Measurements from ENCODE around the gene SUGP2. TPM values are rescaled to one million over a fixed set of nuclear protein-coding genes. Genes with fewer than 3 reads are reported as not detected.
A peak's percentile ranks its signal among the peaks of the same experiment; 100 is the strongest.

Gene SUGP2
- total and polyA plus RNA-seq, 9 of the 15 experiments (the other 6 are each of a cell fraction or from before 2014, with no cell fraction given), result 13.1 to 101 (median 63.1) TPM

DNA sequence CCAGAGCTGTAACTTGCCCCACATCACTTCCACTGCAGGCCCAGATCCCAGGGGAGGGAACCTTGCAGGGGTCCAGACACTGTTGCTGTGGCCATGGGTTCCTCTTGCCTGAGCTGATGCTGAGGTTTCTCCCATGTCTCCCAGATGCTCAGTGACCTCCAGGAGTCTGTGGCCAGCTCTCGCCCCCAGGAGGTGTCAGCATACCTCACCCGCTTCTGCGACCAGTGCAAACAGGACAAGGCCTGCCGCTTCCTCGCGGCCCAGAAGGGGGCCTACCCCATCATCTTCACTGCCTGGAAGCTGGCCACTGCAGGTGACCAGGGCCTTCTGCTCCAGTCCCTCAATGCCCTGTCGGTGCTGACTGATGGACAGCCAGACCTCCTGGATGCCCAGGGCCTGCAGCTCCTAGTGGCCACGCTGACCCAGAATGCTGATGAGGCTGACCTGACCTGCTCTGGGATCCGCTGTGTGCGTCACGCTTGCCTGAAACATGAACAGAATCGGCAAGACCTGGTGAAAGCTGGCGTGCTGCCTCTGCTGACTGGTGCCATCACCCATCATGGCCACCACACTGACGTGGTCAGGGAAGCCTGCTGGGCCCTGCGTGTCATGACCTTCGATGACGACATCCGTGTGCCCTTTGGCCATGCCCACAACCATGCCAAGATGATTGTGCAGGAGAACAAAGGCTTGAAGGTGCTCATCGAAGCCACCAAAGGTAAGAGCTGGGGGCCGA is 18.3 kb upstream of the SUGP2 start:
- H2AFZ ChIP-seq (ENCODE audit: low read depth, low read length), result no peak overlapping the region
- ATAC-seq (peak; percentile 66), FAIRE-seq (no peak), DNase-seq (ENCODE audit: extremely low read depth in 1 of 4, low spot score in 3 of 4) (peak in 2 of 4 experiments; percentile 24 to 37)
- 87% methylated on average over 20 of the region's 20 CpGs for WGBS (ENCODE audit: insufficient coverage, low coverage, missing lambda C conversion rate)
- H3K36me3 ChIP-seq (ENCODE audit: control insufficient read depth, insufficient read depth, low read length), result peaks cover 78% of the 10 kb centered on the region
- peaks cover 4% of the 10 kb centered on the region for H3K9me1 ChIP-seq (ENCODE audit: control insufficient read depth, insufficient read depth, low read length)
- H3K9ac ChIP-seq (ENCODE audit: insufficient read depth in 1 of 2, low read depth in 2 of 2, low read length in 2 of 2), result peak overlapping the region in 1 of 2 experiments; percentile 72; a peak in 2 of 4 replicates
- ChIA-PET CTCF (ENCODE audit: low intra/inter-chr PET ratio) (interaction anchor here (1.4 kb wide), 1 partner anchor 61 kb away, joined by 6 read pairs; no protein-coding TSS in a partner anchor), POLR2A (interaction anchor here (0.6 to 2.7 kb wide), 8 partner anchors 9 to 647 kb away, joined by 3 to 11 read pairs (median 3); no protein-coding TSS in a partner anchor)
- intact Hi-C loops (cut with micrococcal nuclease), result loop anchor here (2.0 to 10.0 kb wide), 2 partner anchors 61 to 273 kb away; partner anchors contain the start of genes MAU2 and SUGP1
- peaks cover 3% of the 10 kb centered on the region; the same call in 2 of the 3 replicates for H3K79me2 ChIP-seq (ENCODE audit: control insufficient read depth, insufficient read depth, low read length)
- H3K27me3 ChIP-seq (ENCODE audit: control insufficient read depth in 2 of 2, insufficient read depth in 2 of 2, low read length in 2 of 2), result no peaks in the 10 kb centered on the region
- 0 out of 2 replicates have a peak, but pooled peaks cover 4% of the 10 kb centered on the region for H4K20me1 ChIP-seq (replicated peaks; ENCODE audit: control insufficient read depth, insufficient read depth, low read length)
- H3K27ac ChIP-seq (ENCODE audit: extremely low read depth, low read depth, low read length), result no peak overlapping the region
- in situ Hi-C loops (cut with MboI), result no loop called here
- no TSS peak for BruUV-seq (replicated peaks)
- H3K4me2 ChIP-seq (ENCODE audit: insufficient read depth, low read length), result no peak overlapping the region
- H3K9me3 ChIP-seq (replicated peaks; ENCODE audit: control insufficient read depth, insufficient read depth, low read depth, low read length), result no peaks in the 10 kb centered on the region
- H3K4me1 ChIP-seq (replicated peaks in 1 of 2; ENCODE audit: control insufficient read depth in 2 of 2, insufficient read depth in 2 of 2, low read length in 2 of 2), result peaks cover 0 to 31% of the 10 kb centered on the region in 2 experiments; a peak in 2 of 5 replicates
- no peak overlapping the region for H3K4me3 ChIP-seq
- TF ChIP-seq, protein P1, sequence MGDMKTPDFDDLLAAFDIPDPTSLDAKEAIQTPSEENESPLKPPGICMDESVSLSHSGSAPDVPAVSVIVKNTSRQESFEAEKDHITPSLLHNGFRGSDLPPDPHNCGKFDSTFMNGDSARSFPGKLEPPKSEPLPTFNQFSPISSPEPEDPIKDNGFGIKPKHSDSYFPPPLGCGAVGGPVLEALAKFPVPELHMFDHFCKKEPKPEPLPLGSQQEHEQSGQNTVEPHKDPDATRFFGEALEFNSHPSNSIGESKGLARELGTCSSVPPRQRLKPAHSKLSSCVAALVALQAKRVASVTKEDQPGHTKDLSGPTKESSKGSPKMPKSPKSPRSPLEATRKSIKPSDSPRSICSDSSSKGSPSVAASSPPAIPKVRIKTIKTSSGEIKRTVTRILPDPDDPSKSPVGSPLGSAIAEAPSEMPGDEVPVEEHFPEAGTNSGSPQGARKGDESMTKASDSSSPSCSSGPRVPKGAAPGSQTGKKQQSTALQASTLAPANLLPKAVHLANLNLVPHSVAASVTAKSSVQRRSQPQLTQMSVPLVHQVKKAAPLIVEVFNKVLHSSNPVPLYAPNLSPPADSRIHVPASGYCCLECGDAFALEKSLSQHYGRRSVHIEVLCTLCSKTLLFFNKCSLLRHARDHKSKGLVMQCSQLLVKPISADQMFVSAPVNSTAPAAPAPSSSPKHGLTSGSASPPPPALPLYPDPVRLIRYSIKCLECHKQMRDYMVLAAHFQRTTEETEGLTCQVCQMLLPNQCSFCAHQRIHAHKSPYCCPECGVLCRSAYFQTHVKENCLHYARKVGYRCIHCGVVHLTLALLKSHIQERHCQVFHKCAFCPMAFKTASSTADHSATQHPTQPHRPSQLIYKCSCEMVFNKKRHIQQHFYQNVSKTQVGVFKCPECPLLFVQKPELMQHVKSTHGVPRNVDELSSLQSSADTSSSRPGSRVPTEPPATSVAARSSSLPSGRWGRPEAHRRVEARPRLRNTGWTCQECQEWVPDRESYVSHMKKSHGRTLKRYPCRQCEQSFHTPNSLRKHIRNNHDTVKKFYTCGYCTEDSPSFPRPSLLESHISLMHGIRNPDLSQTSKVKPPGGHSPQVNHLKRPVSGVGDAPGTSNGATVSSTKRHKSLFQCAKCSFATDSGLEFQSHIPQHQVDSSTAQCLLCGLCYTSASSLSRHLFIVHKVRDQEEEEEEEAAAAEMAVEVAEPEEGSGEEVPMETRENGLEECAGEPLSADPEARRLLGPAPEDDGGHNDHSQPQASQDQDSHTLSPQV (IDR thresholded peaks at IDR 0.05), result no peak
- TF ChIP-seq NR2C2 (CRISPR knock-in tag; IDR thresholded peaks at IDR 0.05) (peak; percentile 21; the same call in 1 of the 2 replicates), NR2C2 (tag; IDR thresholded peaks at IDR 0.05) (no peak), ZNF384 (IDR thresholded peaks at IDR 0.05; ENCODE audit: low read depth, low read length) (no peak), RNF2 (IDR thresholded peaks at IDR 0.05) (no peak), RAD21 (CRISPR knock-in tag; conservative IDR thresholded peaks at IDR 0.05 in 1 of 2, IDR thresholded peaks at IDR 0.05 in 1 of 2) (peak in 1 of 2 experiments; percentile 16; a peak in 1 of 4 replicates), ZC3H8 (IDR thresholded peaks at IDR 0.05) (no peak), CBX5 (IDR thresholded peaks at IDR 0.05; ENCODE audit: borderline replicate concordance, low read depth) (no peak)
- TF ChIP-seq, protein P2, sequence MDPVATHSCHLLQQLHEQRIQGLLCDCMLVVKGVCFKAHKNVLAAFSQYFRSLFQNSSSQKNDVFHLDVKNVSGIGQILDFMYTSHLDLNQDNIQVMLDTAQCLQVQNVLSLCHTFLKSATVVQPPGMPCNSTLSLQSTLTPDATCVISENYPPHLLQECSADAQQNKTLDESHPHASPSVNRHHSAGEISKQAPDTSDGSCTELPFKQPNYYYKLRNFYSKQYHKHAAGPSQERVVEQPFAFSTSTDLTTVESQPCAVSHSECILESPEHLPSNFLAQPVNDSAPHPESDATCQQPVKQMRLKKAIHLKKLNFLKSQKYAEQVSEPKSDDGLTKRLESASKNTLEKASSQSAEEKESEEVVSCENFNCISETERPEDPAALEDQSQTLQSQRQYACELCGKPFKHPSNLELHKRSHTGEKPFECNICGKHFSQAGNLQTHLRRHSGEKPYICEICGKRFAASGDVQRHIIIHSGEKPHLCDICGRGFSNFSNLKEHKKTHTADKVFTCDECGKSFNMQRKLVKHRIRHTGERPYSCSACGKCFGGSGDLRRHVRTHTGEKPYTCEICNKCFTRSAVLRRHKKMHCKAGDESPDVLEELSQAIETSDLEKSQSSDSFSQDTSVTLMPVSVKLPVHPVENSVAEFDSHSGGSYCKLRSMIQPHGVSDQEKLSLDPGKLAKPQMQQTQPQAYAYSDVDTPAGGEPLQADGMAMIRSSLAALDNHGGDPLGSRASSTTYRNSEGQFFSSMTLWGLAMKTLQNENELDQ (CRISPR knock-in tag; IDR thresholded peaks at IDR 0.05; ENCODE audit: borderline replicate concordance), result no peak
- TF ChIP-seq, protein P3, sequence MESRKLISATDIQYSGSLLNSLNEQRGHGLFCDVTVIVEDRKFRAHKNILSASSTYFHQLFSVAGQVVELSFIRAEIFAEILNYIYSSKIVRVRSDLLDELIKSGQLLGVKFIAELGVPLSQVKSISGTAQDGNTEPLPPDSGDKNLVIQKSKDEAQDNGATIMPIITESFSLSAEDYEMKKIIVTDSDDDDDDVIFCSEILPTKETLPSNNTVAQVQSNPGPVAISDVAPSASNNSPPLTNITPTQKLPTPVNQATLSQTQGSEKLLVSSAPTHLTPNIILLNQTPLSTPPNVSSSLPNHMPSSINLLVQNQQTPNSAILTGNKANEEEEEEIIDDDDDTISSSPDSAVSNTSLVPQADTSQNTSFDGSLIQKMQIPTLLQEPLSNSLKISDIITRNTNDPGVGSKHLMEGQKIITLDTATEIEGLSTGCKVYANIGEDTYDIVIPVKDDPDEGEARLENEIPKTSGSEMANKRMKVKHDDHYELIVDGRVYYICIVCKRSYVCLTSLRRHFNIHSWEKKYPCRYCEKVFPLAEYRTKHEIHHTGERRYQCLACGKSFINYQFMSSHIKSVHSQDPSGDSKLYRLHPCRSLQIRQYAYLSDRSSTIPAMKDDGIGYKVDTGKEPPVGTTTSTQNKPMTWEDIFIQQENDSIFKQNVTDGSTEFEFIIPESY (CRISPR knock-in tag; IDR thresholded peaks at IDR 0.05), result peak; percentile 98

Data from K562 (cell line).